Chondrocyte (in vitro differentiated cells): ENCODE results near the gene PFDN1. TPM values are rescaled to one million over a fixed set of nuclear protein-coding genes. Genes with fewer than 3 reads are reported as not detected.

ENCODE experiments used
- DNase-seq: peaks from one replicate; pipeline ENCODE4 v3.0.0; 2021; ENCODE audit warnings: mixed read lengths, low spot score
- H3K27ac Mint-ChIP-seq: one replicate; pipeline ENCODE4 v1.8.0; 2021; ENCODE audit warnings: mild to moderate bottlenecking, moderate library complexity, mixed read lengths; ENCODE audit not compliant: unreplicated experiment
- H3K27me3 Mint-ChIP-seq: 2 replicates; pipeline ENCODE4 v1.8.0; 2021; ENCODE audit warnings: low read depth, mixed read lengths
- H3K36me3 Mint-ChIP-seq: 2 replicates; pipeline ENCODE4 v1.8.0; 2021; ENCODE audit warnings: low read depth, mixed read lengths
- H3K4me1 Mint-ChIP-seq: 2 replicates; pipeline ENCODE4 v1.8.0; 2021; ENCODE audit warnings: low read depth, mild to moderate bottlenecking, mixed read lengths
- H3K4me3 Mint-ChIP-seq: one replicate; pipeline ENCODE4 v1.8.0; 2021; ENCODE audit warnings: mild to moderate bottlenecking, moderate library complexity, mixed read lengths; ENCODE audit not compliant: unreplicated experiment
- H3K9me3 Mint-ChIP-seq: 2 replicates; pipeline ENCODE4 v1.8.0; 2021; ENCODE audit warnings: low read depth, mixed read lengths
- CTCF ChIP-seq: fragments of 200-600 bp; sonication (generic); IDR thresholded peaks from 2 replicates; pipeline ENCODE4 v1.5.0; 2021; ENCODE audit warnings: antibody characterized with exemption, mild to moderate bottlenecking, moderate library complexity
- total RNA-seq: library from RNA; stranded (reverse); gene quantifications from 3 replicates; pipeline ENCODE4 v1.2.1, GENCODE V29; 2021

Gene PFDN1
- total RNA-seq, 1 donor from 2014 or later, result 44.5 TPM

DNA sequence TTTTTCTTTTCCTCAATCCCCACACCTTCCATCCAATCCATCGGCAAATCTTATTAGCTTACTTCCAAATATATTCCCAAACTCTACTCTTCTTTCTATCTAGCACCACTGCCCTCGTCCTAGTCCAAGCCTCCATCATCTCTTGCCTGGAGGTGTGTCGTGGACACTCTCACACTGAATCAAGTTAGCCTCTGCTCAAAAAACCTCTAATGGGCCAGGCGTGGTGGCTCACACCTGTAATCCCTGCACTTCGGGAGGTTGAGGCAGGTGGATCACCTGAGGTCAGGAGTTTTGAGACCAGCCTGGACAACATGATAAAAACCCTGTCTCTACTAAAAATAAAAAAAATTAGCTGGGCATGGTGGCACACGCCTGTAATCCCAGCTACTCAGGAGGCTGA lies 46.2 kb downstream of the PFDN1 start:
- no peak for DNase-seq
- no peak overlapping the region for H3K4me3 Mint-ChIP-seq
- TF ChIP-seq CTCF, result no peak
- peaks cover 42% of the 10 kb centered on the region for H3K4me1 Mint-ChIP-seq
- H3K27me3 Mint-ChIP-seq, result no peaks in the 10 kb centered on the region
- no peak overlapping the region for H3K27ac Mint-ChIP-seq
- no peaks in the 10 kb centered on the region for H3K9me3 Mint-ChIP-seq
- H3K36me3 Mint-ChIP-seq, result peaks cover 2% of the 10 kb centered on the region

- Mint-ChIP-seq H3K9me3 (no peaks in the 10 kb centered on the region), H3K27ac (no peak overlapping the region), H3K36me3 (peaks cover 2% of the 10 kb centered on the region), H3K4me1 (peaks cover 39% of the 10 kb centered on the region), H3K4me3 (no peak overlapping the region), H3K27me3 (no peaks in the 10 kb centered on the region)
- no peak for DNase-seq
- TF ChIP-seq CTCF, result no peak
These were observed 47.3 kb downstream of the PFDN1 start for GRCh38 chr5:140255460-140256157.

GRCh38 chr5:140253985-140254384 lies 48.9 kb downstream of the PFDN1 start:
- Mint-ChIP-seq H3K4me1 (peaks cover 45% of the 10 kb centered on the region), H3K36me3 (peaks cover 6% of the 10 kb centered on the region), H3K4me3 (no peak overlapping the region), H3K27ac (no peak overlapping the region), H3K27me3 (no peaks in the 10 kb centered on the region), H3K9me3 (no peaks in the 10 kb centered on the region)
- TF ChIP-seq CTCF, result no peak
- no peak for DNase-seq

GRCh38 chr5:140252470-140253126 lies 50.3 kb downstream of the PFDN1 start:
- peaks cover 37% of the 10 kb centered on the region for H3K4me1 Mint-ChIP-seq
- no peak for TF ChIP-seq CTCF
- no peaks in the 10 kb centered on the region for H3K27me3 Mint-ChIP-seq
- DNase-seq, result no peak
- H3K36me3 Mint-ChIP-seq, result peaks cover 4% of the 10 kb centered on the region
- no peaks in the 10 kb centered on the region for H3K9me3 Mint-ChIP-seq
- peak overlapping the region; percentile 98 for H3K27ac Mint-ChIP-seq
- H3K4me3 Mint-ChIP-seq, result no peak overlapping the region

DNA sequence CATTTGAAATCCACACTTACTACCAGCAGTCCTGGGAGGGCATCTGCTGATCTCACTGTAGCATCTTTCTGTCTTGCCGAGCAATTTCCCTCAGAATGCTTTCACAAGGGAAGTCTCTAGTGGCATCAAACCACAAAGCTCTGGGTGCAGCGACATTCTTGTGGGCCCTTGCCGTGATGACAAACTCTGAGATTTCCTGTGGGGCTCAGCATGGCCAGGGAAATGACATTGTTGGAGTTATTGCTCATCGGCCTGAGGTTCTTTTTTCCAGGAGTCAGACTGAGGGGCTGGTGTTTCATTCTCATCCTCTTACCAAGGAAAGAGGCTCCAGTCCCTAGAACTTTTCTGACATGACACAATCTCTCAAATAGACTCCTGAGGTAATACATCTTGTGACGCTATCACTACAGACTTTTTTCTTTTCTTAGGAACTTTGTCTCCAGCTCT lies 51.4 kb downstream of the PFDN1 start:
- Mint-ChIP-seq H3K4me3 (no peak overlapping the region), H3K27ac (peak overlapping the region; percentile 98), H3K36me3 (peaks cover 4% of the 10 kb centered on the region), H3K27me3 (no peaks in the 10 kb centered on the region), H3K4me1 (peaks cover 42% of the 10 kb centered on the region), H3K9me3 (no peaks in the 10 kb centered on the region)
- no peak for DNase-seq
- TF ChIP-seq CTCF, result no peak
